ENCODE measurements around the gene CHRNA9.
"Not testable (repeated sequence)": the region's sequence is repeated elsewhere in the genome, so short reads cannot be mapped to it uniquely, and the experiment has no call there.

Gene CHRNA9

DNA sequence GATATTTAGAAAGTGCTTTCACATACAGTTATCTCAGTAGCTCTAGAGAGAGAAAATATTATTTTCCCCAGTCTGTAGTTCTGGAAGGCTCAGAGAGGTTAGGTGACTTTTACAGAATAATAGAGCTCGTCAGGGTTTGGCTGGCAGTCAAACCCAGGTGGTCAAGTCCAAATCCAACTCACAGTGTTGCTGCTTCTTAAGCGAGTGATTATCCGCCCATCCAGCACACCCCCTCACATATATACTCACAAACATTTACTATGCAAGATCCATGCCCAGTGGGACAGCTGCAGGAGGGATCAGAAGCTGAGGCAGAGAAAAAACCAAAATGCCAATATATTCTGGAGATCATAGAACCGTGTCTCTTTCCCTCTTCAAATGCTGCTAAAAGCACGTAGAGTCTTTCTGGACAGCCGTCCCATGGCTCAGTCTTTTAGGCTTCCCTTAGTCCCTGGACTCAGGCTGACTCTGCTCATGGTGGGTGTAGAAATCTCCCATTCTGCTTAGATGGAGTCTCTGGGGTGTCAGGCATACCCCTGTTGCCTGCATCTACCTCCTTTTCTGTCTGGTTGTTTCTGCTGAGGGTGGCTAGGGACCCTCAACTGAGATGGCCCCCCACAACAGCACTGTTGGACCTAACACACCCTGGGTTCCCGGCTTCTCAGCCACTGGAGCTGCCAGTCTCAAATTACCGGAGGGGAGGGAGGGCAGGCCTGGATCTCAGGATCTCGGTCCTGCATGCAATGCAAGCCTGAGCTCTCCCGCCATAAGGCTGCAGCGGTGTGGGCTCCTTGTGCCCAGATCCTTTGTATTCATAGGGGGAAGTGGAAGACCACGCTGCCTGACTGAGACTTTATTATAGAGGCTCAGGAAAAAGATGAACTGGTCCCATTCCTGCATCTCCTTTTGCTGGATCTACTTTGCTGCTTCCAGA is at the start of gene CHRNA9:
TSS of gene CHRNA9 (plus strand) at position 743 of the 934 bp plus-strand sequence. CDS start at position 878, 135 bp downstream.
- no peak for DNase-seq

DNA sequence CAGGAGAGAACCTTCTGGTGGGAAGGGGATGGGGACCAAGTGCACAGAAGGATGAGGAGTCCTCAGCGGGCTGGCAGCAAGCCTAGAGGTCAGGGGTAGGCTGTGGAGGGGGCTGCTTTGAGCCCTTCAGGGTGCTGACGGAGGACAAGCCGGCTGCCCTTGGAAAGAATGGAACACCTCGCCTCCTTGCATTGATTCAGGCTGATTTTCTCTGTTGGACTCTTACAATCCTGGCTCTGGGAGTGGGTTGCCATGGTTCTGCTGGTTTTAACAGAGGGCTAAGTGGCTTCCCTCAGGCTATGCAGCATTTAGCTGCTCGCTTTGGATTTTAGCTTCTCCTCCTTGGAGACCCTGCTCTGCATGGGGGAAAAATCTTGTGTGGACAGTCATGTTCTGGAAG is 49.4 kb upstream of the CHRNA9 start:
- no peak for DNase-seq

DNA sequence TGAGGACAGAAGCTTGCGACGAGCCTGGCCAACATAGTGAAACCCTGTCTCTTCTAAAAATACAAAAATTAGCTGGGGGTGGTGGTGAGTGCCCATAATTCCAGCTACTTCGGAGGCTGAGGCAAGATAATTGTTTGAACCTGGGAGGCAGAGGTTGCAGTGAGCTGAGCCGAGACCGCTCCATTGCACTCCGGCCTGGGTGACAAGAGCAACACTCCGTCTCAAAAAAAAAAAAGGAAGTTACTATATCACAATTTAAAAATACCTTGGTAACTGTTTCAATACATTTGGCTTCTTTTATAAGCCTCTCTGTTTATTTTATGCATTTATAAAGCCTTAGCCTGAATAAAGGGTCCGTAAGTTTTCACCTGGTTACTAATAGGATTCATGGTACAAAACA is 46.6 kb upstream of the CHRNA9 start:
- no peak for DNase-seq

- peak; percentile 76 for DNase-seq
Observed at GRCh38 chr4:40289366-40290188, 45.6 kb upstream of the CHRNA9 start.

DNA sequence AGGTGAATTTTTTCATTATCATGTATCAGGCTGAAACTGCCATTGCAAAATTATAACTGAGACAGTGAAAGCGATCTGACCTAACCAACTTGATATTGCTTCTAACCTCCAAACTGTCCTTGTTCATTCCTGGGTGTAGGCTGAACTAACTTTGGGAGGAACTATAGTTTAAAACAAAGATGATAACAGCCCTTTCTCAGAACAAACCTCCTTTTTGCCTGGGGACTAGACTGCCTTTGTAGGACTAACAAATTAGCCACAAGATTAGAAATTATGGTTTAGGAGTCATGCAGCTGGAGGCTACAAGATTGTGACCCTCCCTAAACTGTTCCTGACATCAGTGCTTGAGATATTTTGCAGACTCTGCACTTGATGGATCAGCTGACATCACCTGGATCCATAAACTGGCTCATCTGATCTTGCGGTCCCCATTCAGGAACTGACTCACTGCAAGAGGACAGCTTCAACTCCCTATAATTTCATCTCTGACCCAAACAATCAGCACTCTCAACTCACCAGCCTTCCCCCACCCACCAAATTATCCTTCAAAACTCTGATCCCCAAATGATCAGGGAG is 44.4 kb upstream of the CHRNA9 start:
- peak; percentile 54 for DNase-seq

DNA sequence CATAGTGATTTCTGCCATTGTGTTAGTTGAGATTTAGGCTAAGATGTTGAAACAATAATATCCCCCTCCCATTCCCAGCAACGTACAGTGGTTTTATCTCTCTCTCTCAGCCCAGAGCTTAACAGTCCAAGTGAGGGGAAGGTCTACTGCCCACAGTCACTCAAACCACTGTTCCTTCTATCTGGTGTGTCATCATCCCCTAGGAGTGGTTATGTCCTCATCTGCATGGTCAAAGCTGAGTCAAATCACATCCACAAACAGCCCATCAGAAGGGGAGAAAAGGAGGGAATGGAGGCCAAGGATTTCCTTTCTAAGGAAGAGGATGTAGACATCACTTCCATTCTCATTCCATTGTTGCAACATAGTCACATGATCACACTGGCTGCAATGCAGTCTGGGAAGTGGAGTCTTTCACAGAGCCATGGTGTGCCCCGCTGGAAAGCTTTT is 42.8 kb upstream of the CHRNA9 start:
- DNase-seq: no peak

- no peak for DNase-seq
Observed at GRCh38 chr4:40294339-40294738, 40.8 kb upstream of the CHRNA9 start.

DNA sequence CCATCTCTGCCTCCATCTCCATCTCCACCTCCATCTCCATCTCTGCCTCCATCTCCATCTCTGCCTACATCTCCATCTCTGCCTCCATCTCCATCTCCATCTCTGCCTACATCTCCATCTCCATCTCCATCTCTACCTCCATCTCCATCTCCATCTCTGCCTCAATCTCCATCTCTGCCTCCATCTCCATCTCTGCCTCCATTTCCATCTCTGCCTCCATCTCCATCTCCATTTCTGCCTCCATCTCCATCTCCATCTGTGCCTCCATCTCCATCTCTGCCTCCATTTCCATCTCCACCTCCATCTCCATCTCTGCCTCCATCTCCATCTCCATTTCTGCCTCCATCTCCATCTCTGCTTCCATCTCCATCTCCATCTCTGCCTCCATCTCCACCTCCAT is 40.1 kb upstream of the CHRNA9 start:
- not testable (repeated sequence) for DNase-seq

- DNase-seq: no peak
Observed at GRCh38 chr4:40295572-40295971, 39.6 kb upstream of the CHRNA9 start.

GRCh38 chr4:40299126-40299525 is 36.0 kb upstream of the CHRNA9 start:
- no peak for DNase-seq

- no peak for DNase-seq
Observed at GRCh38 chr4:40299811-40300292, 35.3 kb upstream of the CHRNA9 start.

DNA sequence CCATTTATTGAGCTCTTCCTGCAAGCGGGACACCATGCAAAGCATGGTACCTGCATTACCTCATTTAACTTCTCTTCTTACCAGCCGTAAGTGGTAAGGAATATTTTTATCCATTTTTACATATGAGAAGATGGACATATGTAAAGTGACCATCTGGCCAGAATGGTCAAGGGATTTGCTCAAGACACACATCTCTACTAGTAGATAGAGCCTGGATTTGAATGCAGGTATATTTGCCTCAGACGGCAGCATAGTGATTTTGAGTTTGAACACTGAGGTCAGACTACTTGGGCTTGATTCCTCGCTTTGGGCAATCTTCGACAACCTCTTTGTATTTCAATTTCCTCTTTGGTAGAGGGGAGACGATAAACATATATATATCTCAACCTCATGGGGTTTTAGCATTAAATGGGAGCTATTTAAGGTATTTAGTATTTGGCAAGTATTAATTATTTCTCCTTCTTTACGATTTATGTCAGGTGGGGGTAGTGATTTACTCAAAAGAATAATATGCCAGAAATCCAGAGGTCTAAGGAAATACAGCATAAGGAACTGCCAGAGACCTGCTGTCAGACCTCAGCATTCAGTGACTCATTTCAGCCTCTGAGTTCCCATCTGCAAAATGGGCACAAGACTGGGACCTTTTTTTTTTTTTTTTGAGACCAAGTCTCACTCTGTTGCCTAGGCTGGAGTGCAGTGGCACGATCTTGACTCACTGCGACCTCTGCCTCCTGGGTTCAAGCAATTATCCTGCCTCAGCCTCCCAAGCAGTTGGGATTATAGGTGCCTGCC is 34.6 kb upstream of the CHRNA9 start:
- DNase-seq: no peak

GRCh38 chr4:40301603-40302002 is 33.5 kb upstream of the CHRNA9 start:
- peak; percentile 68 for DNase-seq

DNA sequence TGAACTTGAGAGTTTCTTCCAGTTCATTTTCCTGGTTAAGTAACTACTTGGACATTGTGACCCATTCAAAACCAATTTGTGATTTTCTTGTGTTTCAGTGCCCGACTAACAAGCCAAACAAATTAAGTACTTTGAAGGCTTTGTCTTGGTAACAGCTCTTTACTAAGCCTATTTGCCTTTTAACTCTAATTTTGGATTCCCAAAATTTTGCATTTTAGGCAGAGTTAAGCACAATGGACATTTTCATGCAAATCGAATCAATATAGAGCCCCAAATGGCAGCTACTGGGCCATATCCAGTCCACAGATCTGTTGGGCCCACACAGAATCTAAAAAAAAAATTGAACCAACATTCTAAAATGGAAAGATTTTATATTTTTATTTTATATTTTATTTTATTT is 31.4 kb upstream of the CHRNA9 start:
- no peak for DNase-seq

DNA sequence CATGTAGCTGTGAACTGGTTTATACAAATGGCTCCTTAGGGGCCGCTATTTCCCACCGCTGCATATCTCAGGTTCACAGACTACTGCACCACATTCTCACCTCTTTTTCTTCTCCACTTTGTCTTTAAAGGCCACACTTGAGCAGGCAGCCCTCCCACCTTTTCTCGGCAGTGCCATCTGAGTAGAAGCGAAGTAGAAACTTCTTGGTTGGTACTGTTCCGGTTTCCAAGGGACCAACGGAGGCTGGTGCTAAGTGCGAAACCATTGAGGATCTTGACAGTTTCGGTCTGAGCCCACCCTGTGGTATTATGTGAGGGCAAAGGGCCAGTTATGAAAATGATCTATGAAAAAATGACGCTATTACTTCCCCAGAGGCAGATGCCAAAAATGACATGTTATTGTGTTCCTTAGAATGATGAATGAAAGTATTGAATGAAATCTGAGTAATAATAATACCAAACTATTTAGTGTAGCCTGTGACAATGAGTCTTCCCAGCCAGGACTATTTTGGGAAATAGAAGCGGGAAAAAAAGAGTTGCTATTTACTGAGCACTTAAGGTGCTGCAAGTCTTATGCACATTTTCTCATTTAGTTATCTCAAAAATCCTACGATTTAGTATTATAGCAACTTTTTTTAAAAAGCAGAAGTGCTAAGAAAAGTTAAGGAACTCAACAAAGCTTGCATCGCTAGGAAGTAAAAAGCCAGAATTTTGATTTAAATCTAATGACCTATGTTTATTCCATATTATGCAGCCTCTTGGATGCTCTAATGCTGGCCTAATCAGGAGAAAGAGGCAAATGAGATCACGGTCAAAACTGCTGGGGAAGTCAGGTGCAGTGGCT is 29.6 kb upstream of the CHRNA9 start:
- peak; percentile 91 for DNase-seq

DNA sequence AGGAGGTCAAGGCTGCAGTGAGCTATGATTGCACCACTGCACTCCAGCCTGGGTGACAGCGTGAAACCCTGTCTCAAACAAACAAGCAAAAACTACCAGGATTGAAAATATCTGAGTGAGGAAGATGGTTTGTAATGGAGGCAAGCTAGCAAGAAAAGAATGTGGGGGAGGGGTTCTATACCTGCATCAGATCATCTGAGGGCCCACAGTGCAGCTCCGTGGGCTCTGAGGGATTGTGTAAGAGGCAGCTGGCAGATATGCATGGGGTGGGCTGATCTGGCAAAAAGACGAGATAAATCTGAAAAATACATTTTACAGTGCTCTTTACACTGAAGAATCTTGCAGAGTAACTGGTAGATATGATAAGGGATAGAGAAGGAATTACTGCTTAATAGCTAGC is 28.9 kb upstream of the CHRNA9 start:
- DNase-seq: no peak

DNA sequence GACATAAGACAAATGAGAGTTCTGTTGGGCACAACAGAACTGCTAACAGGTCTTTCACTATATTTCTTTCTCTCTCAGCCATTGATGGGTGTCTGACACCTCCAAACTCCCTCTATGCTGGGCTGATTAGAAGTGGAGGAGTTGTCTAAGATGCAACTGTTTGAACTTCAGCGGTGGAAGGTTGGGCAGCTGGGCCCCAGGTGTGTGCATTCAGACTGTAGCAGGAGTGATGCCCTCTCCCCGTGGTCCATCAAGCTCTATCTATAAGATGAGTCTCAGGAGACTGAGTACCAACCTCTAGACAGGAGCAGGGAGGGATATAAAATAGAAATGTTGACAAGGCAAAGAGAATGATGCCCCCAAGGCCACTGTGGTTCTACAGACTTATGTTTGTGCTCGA is 28.2 kb upstream of the CHRNA9 start:
- DNase-seq: no peak

- peak; percentile 74 for DNase-seq
Observed at GRCh38 chr4:40307627-40308497, 27.3 kb upstream of the CHRNA9 start.

DNA sequence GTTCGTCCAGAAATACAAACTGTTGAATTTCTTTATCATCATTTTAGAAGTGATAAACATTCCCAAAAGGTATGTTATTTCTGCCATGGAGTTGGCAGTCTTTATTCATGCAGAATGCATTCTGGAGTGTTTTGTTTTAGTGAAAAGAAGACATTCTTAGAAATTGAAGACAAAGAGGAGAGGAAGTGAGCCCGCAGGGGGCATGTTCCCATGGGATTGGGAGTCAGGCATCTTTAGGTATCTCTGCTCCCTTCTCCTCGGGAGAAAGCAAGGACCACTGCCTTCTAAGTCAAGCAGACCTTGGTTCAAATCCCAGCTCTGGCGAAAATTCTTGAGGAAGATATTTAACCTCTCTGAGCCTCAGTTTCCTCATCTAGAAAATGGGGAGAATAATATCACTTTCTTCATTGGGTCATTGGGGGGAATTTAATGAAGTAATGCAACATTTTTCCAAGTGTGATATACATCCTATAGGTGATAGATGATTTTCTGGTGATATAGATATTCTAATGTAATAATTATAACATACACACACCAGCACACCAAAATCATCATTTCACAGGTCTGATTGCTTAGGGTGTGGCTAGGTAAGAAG is 26.5 kb upstream of the CHRNA9 start:
- no peak for DNase-seq

GRCh38 chr4:40309250-40309774 is 25.8 kb upstream of the CHRNA9 start:
- DNase-seq: peak; percentile 87
